HG03354 (cell line): Measurements from ENCODE around the gene PRKRA.
"Not testable (repeated sequence)": the region's sequence is repeated elsewhere in the genome, so short reads cannot be mapped to it uniquely, and the experiment has no call there.

Experiments used
- ATAC-seq: cut with Tn5 transposase; IDR thresholded peaks from one replicate; pipeline ENCODE4 v1.9.1; 2021; ENCODE audit warnings: mild to moderate bottlenecking; ENCODE audit not compliant: unreplicated experiment, poor library complexity, severe bottlenecking

Gene PRKRA

GRCh38 chr2:178471313-178471712 lies 20.3 kb upstream of the PRKRA start:
- ATAC-seq = not testable (repeated sequence)

GRCh38 chr2:178469219-178469849 lies 18.4 kb upstream of the PRKRA start:
- no peak for ATAC-seq

GRCh38 chr2:178457390-178457886 lies 6.5 kb upstream of the PRKRA start:
- ATAC-seq = no peak

GRCh38 chr2:178455947-178456346 lies 5.0 kb upstream of the PRKRA start:
- no peak for ATAC-seq

- no peak for ATAC-seq
Measured at GRCh38 chr2:178452870-178453269, 1.9 kb upstream of the PRKRA start.

- ATAC-seq = no peak
Measured at GRCh38 chr2:178452334-178452733, 1.4 kb upstream of the PRKRA start.

GRCh38 chr2:178450524-178450773 lies 526 bp downstream of the PRKRA start:
- ATAC-seq = peak; percentile 67

- ATAC-seq = peak; percentile 12
Measured at GRCh38 chr2:178449700-178450523, 1.1 kb downstream of the PRKRA start.

GRCh38 chr2:178448968-178449661 lies 1.9 kb downstream of the PRKRA start:
- ATAC-seq = no peak

- no peak for ATAC-seq
Measured at GRCh38 chr2:178441426-178441825, 9.5 kb downstream of the PRKRA start.

- no peak for ATAC-seq
Measured at GRCh38 chr2:178436662-178437061, 14.3 kb downstream of the PRKRA start.

GRCh38 chr2:178429336-178429735 lies 21.6 kb downstream of the PRKRA start:
- no peak for ATAC-seq

GRCh38 chr2:178428396-178428806 lies 22.6 kb downstream of the PRKRA start:
- ATAC-seq = no peak

GRCh38 chr2:178427458-178427857 lies 23.5 kb downstream of the PRKRA start:
- no peak for ATAC-seq

- no peak for ATAC-seq
Measured at GRCh38 chr2:178426388-178426787, 24.6 kb downstream of the PRKRA start.

GRCh38 chr2:178425255-178425827 lies 25.6 kb downstream of the PRKRA start:
- no peak for ATAC-seq

GRCh38 chr2:178423746-178424145 lies 27.2 kb downstream of the PRKRA start:
- ATAC-seq = not testable (repeated sequence)

GRCh38 chr2:178422097-178422496 lies 28.9 kb downstream of the PRKRA start:
- ATAC-seq = no peak

- ATAC-seq = no peak
Measured at GRCh38 chr2:178420463-178420999, 30.4 kb downstream of the PRKRA start.

GRCh38 chr2:178419123-178419522 lies 31.9 kb downstream of the PRKRA start:
- no peak for ATAC-seq
